ENCODE data around the gene GTPBP3. TPM values are rescaled to one million over a fixed set of nuclear protein-coding genes. Genes with fewer than 3 reads are reported as not detected.
A peak's percentile ranks its signal among the peaks of the same experiment; 100 is the strongest.

GTPBP3 gene
- total and polyA plus RNA-seq, 9 of the 15 experiments (the other 6 are each of a cell fraction or from before 2014, with no cell fraction given): 4.9 to 124 (median 22.6) TPM

DNA sequence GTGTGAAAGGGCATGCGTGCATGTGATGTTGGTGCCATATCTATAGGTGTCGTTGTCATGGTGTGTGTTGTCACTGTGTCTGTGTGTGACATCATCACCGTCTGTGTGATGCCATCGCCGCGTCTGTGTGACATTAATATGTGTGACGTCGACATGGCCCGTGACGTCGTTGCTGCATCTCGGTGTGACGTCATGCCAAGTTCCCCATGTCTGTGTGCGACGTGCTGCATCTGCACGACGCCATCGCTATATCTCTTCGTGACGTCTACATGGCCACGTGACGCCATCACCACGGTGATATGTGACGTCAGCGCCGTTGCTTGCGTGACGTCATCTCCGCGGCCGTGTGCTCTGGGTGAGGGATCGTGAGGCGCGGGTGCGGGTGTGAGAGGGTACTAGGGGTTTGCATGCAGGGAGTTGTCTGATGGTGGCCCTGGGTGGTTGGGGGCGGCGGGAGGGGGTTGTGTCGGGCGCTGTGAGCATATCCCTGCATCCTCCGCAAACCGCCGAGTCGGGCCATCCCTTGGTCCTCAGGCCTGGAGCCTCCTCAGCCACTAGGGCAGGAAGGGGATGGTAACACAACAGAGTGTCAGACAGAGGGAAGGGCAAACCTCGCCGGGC lies 14.6 kb downstream of the GTPBP3 start (continued):
- TF ChIP-seq HDAC3 (IDR thresholded peaks at IDR 0.05; ENCODE audit: borderline replicate concordance, partially characterized antibody) (no peak), ZNF57 (CRISPR knock-in tag; IDR thresholded peaks at IDR 0.05) (no peak), ZFP1 (CRISPR knock-in tag; IDR thresholded peaks at IDR 0.05) (no peak), NBN (IDR thresholded peaks at IDR 0.05; ENCODE audit: low read depth) (peak; percentile 98), ETV1 (tag; conservative IDR thresholded peaks at IDR 0.05; ENCODE audit: low read depth) (0 out of 2 replicates have a peak, but pooled peaks have one; percentile 22), SPI1 (IDR thresholded peaks at IDR 0.05; ENCODE audit: borderline replicate concordance, low read depth, low read length) (no peak), ZNF12 (CRISPR knock-in tag; IDR thresholded peaks at IDR 0.05) (no peak), THRAP3 (IDR thresholded peaks at IDR 0.05; ENCODE audit: borderline replicate concordance) (no peak), IRF2 (CRISPR knock-in tag; IDR thresholded peaks at IDR 0.05) (no peak), FOXP1 (CRISPR knock-in tag; IDR thresholded peaks at IDR 0.05) (no peak), SMARCA5 (IDR thresholded peaks at IDR 0.05) (peak; percentile 47; the same call in 1 of the 2 replicates), HNRNPH1 (optimal IDR thresholded peaks at IDR 0.05; ENCODE audit: low read depth, low read length) (no peak)
- TF ChIP-seq, protein P1, sequence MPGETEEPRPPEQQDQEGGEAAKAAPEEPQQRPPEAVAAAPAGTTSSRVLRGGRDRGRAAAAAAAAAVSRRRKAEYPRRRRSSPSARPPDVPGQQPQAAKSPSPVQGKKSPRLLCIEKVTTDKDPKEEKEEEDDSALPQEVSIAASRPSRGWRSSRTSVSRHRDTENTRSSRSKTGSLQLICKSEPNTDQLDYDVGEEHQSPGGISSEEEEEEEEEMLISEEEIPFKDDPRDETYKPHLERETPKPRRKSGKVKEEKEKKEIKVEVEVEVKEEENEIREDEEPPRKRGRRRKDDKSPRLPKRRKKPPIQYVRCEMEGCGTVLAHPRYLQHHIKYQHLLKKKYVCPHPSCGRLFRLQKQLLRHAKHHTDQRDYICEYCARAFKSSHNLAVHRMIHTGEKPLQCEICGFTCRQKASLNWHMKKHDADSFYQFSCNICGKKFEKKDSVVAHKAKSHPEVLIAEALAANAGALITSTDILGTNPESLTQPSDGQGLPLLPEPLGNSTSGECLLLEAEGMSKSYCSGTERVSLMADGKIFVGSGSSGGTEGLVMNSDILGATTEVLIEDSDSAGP (CRISPR knock-in tag; IDR thresholded peaks at IDR 0.05): no peak; the same call in none of the 2 replicates
- TF ChIP-seq, protein P2, sequence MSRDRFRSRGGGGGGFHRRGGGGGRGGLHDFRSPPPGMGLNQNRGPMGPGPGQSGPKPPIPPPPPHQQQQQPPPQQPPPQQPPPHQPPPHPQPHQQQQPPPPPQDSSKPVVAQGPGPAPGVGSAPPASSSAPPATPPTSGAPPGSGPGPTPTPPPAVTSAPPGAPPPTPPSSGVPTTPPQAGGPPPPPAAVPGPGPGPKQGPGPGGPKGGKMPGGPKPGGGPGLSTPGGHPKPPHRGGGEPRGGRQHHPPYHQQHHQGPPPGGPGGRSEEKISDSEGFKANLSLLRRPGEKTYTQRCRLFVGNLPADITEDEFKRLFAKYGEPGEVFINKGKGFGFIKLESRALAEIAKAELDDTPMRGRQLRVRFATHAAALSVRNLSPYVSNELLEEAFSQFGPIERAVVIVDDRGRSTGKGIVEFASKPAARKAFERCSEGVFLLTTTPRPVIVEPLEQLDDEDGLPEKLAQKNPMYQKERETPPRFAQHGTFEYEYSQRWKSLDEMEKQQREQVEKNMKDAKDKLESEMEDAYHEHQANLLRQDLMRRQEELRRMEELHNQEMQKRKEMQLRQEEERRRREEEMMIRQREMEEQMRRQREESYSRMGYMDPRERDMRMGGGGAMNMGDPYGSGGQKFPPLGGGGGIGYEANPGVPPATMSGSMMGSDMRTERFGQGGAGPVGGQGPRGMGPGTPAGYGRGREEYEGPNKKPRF (IDR thresholded peaks at IDR 0.05; ENCODE audit: low read depth, low read length): no peak
- TF ChIP-seq, protein P3, sequence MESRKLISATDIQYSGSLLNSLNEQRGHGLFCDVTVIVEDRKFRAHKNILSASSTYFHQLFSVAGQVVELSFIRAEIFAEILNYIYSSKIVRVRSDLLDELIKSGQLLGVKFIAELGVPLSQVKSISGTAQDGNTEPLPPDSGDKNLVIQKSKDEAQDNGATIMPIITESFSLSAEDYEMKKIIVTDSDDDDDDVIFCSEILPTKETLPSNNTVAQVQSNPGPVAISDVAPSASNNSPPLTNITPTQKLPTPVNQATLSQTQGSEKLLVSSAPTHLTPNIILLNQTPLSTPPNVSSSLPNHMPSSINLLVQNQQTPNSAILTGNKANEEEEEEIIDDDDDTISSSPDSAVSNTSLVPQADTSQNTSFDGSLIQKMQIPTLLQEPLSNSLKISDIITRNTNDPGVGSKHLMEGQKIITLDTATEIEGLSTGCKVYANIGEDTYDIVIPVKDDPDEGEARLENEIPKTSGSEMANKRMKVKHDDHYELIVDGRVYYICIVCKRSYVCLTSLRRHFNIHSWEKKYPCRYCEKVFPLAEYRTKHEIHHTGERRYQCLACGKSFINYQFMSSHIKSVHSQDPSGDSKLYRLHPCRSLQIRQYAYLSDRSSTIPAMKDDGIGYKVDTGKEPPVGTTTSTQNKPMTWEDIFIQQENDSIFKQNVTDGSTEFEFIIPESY (CRISPR knock-in tag; IDR thresholded peaks at IDR 0.05): peak; percentile 88
- TF ChIP-seq, protein P4, sequence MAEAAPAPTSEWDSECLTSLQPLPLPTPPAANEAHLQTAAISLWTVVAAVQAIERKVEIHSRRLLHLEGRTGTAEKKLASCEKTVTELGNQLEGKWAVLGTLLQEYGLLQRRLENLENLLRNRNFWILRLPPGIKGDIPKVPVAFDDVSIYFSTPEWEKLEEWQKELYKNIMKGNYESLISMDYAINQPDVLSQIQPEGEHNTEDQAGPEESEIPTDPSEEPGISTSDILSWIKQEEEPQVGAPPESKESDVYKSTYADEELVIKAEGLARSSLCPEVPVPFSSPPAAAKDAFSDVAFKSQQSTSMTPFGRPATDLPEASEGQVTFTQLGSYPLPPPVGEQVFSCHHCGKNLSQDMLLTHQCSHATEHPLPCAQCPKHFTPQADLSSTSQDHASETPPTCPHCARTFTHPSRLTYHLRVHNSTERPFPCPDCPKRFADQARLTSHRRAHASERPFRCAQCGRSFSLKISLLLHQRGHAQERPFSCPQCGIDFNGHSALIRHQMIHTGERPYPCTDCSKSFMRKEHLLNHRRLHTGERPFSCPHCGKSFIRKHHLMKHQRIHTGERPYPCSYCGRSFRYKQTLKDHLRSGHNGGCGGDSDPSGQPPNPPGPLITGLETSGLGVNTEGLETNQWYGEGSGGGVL (CRISPR knock-in tag; IDR thresholded peaks at IDR 0.05): no peak
